ENCODE measurements around the gene ZNF346.

DNA sequence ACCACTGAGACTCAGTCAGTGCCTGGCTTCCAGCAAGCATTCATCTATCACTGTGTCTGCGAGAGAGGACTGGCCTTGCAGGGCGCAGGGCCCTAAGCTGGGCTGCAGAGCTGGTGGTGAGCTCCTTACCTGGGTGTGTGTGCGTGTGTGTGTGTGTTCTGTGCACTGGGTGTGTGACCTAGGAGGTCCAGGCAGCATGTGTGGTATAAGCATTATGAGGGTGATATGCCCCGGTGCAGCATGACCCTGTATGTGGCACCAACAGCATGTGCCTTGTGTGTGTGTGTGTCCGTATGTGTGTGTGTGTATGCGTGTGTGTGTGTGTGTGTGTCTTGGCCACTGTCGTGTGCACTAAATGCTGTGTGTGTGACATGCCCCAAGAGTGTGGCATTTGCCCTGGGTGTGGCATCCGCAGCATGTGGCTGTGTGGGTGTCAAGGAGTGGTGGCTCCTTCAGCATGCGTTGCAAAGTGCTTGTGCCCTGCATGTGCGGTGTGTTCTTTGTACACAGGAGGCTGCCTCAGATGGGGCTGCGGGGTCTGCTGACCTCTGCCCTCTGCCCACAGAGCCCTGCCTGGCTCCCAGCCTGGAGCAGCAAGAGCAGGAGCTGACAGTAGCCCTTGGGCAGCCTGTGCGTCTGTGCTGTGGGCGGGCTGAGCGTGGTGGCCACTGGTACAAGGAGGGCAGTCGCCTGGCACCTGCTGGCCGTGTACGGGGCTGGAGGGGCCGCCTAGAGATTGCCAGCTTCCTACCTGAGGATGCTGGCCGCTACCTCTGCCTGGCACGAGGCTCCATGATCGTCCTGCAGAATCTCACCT is 67.5 kb downstream of the ZNF346 start:
- TF ChIP-seq, protein P1, sequence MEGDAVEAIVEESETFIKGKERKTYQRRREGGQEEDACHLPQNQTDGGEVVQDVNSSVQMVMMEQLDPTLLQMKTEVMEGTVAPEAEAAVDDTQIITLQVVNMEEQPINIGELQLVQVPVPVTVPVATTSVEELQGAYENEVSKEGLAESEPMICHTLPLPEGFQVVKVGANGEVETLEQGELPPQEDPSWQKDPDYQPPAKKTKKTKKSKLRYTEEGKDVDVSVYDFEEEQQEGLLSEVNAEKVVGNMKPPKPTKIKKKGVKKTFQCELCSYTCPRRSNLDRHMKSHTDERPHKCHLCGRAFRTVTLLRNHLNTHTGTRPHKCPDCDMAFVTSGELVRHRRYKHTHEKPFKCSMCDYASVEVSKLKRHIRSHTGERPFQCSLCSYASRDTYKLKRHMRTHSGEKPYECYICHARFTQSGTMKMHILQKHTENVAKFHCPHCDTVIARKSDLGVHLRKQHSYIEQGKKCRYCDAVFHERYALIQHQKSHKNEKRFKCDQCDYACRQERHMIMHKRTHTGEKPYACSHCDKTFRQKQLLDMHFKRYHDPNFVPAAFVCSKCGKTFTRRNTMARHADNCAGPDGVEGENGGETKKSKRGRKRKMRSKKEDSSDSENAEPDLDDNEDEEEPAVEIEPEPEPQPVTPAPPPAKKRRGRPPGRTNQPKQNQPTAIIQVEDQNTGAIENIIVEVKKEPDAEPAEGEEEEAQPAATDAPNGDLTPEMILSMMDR (IDR thresholded peaks at IDR 0.05), result no peak
- no peak for TF ChIP-seq ZFX (IDR thresholded peaks at IDR 0.05; ENCODE audit: borderline replicate concordance)
